ENCODE results near the gene SLC22A23. TPM values are rescaled to one million over a fixed set of nuclear protein-coding genes. Genes with fewer than 3 reads are reported as not detected.

SLC22A23 gene
- total and polyA plus RNA-seq, 2 experiments from 2014 or later: 6.1 to 38.3 TPM

- no peak for TF ChIP-seq ZNF462 (CRISPR knock-in tag; IDR thresholded peaks at IDR 0.05)
- no peak for TF ChIP-seq ZNF331 (CRISPR knock-in tag; IDR thresholded peaks at IDR 0.05; ENCODE audit: low read depth)
- TF ChIP-seq ETS1 (IDR thresholded peaks at IDR 0.05): no peak
- no peak for TF ChIP-seq CTCF (conservative IDR thresholded peaks at IDR 0.05; ENCODE audit: low read depth in 2 of 2)
- TF ChIP-seq STAT1 (IDR thresholded peaks at IDR 0.05; ENCODE audit: unreplicated experiment): no peak
- no peak for TF ChIP-seq EZH2phosphoT487 (IDR thresholded peaks at IDR 0.05; ENCODE audit: unreplicated experiment)
- no peak for TF ChIP-seq CREB1 (CRISPR knock-in tag; IDR thresholded peaks at IDR 0.05; ENCODE audit: low read depth)
- TF ChIP-seq ZNF114 (CRISPR knock-in tag; IDR thresholded peaks at IDR 0.05): no peak
- TF ChIP-seq EZH2 (IDR thresholded peaks at IDR 0.05; ENCODE audit: low read depth, unreplicated experiment): no peak
These were observed 209.3 kb downstream of the SLC22A23 start (continued) for GRCh38 chr6:3247255-3248146.
